Activated T-cell treated with anti-CD3 and anti-CD28 coated beads, Interleukin-2, amount 50 U/mL, for 72 hours (primary cell): ENCODE measurements around the gene TMEM86A. TPM values are rescaled to one million over a fixed set of nuclear protein-coding genes. Genes with fewer than 3 reads are reported as not detected.

Source experiments
- ATAC-seq, 2 donors: fragments of 150-1000 bp; cut with Tn5 transposase; replicated peaks in 1 of 2; 2 replicates each; pipeline ENCODE4 v1.10.0; 2021; ENCODE audit warnings: moderate library complexity in 2 of 2, mild to moderate bottlenecking in 1 of 2
- DNase-seq, 2 donors: peaks; one replicate each; pipeline ENCODE4 v3.0.0; 2021 to 2022; ENCODE audit warnings: mixed read lengths in 1 of 2
- H3K27ac Mint-ChIP-seq: one replicate; pipeline ENCODE4 v1.8.0; 2022; ENCODE audit warnings: mild to moderate bottlenecking, moderate library complexity, mixed read lengths
- H3K27me3 Mint-ChIP-seq: one replicate; pipeline ENCODE4 v1.8.0; 2022; ENCODE audit warnings: low read depth, mixed read lengths
- H3K36me3 Mint-ChIP-seq, 2 donors: one replicate each; pipeline ENCODE4 v1.8.0; 2022; ENCODE audit warnings: mixed read lengths in 2 of 2, mild to moderate bottlenecking in 1 of 2; ENCODE audit not compliant: insufficient read depth in 2 of 2
- H3K4me1 Mint-ChIP-seq: one replicate; pipeline ENCODE4 v1.8.0; 2022; ENCODE audit warnings: low read depth, mixed read lengths
- H3K4me3 Mint-ChIP-seq, 2 donors: one replicate each; pipeline ENCODE4 v1.8.0; 2022; ENCODE audit warnings: mild to moderate bottlenecking in 2 of 2, mixed read lengths in 2 of 2, moderate library complexity in 2 of 2
- H3K9me3 Mint-ChIP-seq, 2 donors: one replicate each; pipeline ENCODE4 v1.8.0; 2022; ENCODE audit warnings: mixed read lengths in 2 of 2
- total RNA-seq, 2 donors: library from RNA; stranded (reverse); gene quantifications; one replicate each; pipeline ENCODE4 v1.2.3, GENCODE V29; 2022

The TMEM86A gene
- total RNA-seq, 2 donors from 2014 or later, result 1.0 to 1.8 TPM

DNA sequence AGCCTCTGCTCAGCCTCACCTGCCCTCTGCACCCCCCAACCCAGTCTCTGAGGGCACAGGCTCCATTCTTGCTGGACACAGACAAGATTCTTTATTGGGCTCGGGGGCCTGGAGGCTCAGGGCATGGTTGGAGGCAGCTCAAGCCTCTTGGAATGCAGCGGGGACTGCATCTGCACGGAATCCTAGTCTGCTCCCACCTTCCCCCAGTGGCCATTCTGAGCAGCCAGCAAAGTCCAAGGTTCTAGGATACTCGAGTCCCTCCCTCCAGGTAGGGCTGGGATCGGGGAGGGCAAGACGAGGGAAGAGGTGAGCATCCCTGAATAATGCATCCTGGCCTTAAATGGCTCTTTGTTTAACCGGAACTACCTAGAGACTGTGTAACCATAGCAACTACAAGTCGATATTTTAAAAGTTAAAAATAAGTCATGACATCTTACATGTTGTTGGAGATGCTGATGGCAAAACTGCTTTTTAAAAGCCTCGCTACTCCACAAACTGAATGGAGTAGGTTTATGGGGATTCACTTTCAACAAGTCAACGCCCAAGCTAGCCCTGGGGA, 38.1 kb downstream of the TMEM86A start:
- no peak overlapping the region for H3K27ac Mint-ChIP-seq
- H3K4me1 Mint-ChIP-seq, result peaks cover 6% of the 10 kb centered on the region
- no peak overlapping the region for H3K4me3 Mint-ChIP-seq
- no peak for DNase-seq
- H3K36me3 Mint-ChIP-seq, result no peaks in the 10 kb centered on the region
- H3K27me3 Mint-ChIP-seq, result peaks cover 8% of the 10 kb centered on the region
- no peak for ATAC-seq
- H3K9me3 Mint-ChIP-seq, result no peaks in the 10 kb centered on the region

DNA sequence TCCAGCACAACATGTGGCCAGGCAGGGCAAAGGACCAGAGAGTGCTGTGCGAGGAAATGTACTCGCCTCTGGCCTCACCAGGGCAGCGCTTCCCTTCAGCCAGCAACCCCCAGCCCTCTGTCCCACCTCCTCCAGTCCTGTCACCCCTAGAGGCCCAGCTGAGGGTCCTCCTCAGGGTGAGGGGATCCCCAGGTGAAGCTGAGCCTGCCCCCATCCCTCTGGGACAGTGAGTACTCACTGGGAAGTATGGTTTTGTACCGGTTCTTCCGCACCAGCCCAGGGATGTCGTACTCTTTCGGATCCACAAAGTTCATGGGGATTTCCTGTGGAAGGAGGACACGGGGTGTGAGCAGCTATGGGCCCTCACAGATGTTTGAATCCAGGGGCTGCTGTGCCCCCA, 39.1 kb downstream of the TMEM86A start:
- DNase-seq (no peak), ATAC-seq (no peak)
- Mint-ChIP-seq H3K4me1 (no peaks in the 10 kb centered on the region), H3K4me3 (no peak overlapping the region), H3K36me3 (no peaks in the 10 kb centered on the region), H3K27ac (no peak overlapping the region), H3K27me3 (peaks cover 8% of the 10 kb centered on the region), H3K9me3 (no peaks in the 10 kb centered on the region)

DNA sequence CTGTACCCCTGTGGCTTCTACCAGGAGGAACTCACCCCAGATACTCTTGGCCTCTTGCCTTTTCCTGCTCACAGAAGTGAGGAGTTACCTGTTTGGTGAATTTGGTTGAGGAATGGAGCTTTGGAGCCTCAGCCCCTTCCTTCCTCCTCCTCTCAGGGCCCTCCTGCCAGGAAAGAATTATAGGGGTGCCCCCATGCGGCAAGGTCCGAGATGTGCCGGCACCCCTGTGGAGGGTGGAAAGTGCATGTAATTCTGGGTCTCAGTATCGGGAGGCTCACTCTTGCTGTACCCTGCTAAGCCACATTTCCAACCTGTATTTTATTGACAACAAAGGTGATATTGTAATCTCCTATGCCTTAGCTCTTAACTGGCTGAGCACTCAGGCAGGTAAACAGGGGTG, 41.1 kb downstream of the TMEM86A start:
- H3K27me3 Mint-ChIP-seq, result peaks cover 8% of the 10 kb centered on the region
- H3K4me3 Mint-ChIP-seq, result no peak overlapping the region
- no peak overlapping the region for H3K27ac Mint-ChIP-seq
- H3K36me3 Mint-ChIP-seq, result no peaks in the 10 kb centered on the region
- DNase-seq (no peak), ATAC-seq (no peak)
- H3K9me3 Mint-ChIP-seq, result no peaks in the 10 kb centered on the region
- H3K4me1 Mint-ChIP-seq, result no peaks in the 10 kb centered on the region

DNA sequence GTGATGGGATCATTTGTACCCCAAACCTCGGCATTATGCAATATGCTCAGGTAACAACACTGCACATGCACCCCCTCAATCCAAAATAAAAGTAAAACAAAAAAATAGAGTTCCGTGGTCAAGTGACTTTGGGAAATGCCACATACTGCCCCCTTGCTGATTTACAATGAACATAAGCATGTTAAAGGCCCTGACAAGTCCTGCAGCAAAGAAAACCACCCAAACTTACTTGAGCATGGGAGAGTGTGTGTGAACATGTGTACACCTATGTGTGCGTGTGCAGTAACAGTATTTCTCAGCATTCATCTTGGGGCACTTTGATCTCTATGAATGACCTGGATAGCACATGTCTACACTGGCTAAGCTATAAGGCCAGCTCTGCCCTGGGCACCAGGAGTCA, 43.2 kb downstream of the TMEM86A start:
- H3K36me3 Mint-ChIP-seq, result no peaks in the 10 kb centered on the region
- no peaks in the 10 kb centered on the region for H3K27me3 Mint-ChIP-seq
- no peak for DNase-seq
- ATAC-seq, result no peak
- H3K4me1 Mint-ChIP-seq, result no peaks in the 10 kb centered on the region
- H3K4me3 Mint-ChIP-seq, result no peak overlapping the region
- no peak overlapping the region for H3K27ac Mint-ChIP-seq
- H3K9me3 Mint-ChIP-seq, result no peaks in the 10 kb centered on the region

- ATAC-seq (no peak), DNase-seq (no peak)
- Mint-ChIP-seq H3K36me3 (no peaks in the 10 kb centered on the region), H3K9me3 (no peaks in the 10 kb centered on the region), H3K4me1 (no peaks in the 10 kb centered on the region), H3K4me3 (no peak overlapping the region), H3K27ac (no peak overlapping the region), H3K27me3 (no peaks in the 10 kb centered on the region)
These were observed 44.8 kb downstream of the TMEM86A start for GRCh38 chr11:18743365-18743764.

GRCh38 chr11:18743900-18744514, 45.4 kb downstream of the TMEM86A start:
- Mint-ChIP-seq H3K4me1 (no peaks in the 10 kb centered on the region), H3K36me3 (no peaks in the 10 kb centered on the region), H3K4me3 (no peak overlapping the region), H3K27me3 (no peaks in the 10 kb centered on the region), H3K9me3 (no peaks in the 10 kb centered on the region), H3K27ac (no peak overlapping the region)
- DNase-seq (no peak), ATAC-seq (no peak)

GRCh38 chr11:18745251-18745650, 46.7 kb downstream of the TMEM86A start:
- H3K4me3 Mint-ChIP-seq, result no peak overlapping the region
- DNase-seq, result no peak
- no peaks in the 10 kb centered on the region for H3K4me1 Mint-ChIP-seq
- H3K27ac Mint-ChIP-seq, result no peak overlapping the region
- no peak for ATAC-seq
- no peaks in the 10 kb centered on the region for H3K9me3 Mint-ChIP-seq
- no peaks in the 10 kb centered on the region for H3K27me3 Mint-ChIP-seq
- H3K36me3 Mint-ChIP-seq, result no peaks in the 10 kb centered on the region

DNA sequence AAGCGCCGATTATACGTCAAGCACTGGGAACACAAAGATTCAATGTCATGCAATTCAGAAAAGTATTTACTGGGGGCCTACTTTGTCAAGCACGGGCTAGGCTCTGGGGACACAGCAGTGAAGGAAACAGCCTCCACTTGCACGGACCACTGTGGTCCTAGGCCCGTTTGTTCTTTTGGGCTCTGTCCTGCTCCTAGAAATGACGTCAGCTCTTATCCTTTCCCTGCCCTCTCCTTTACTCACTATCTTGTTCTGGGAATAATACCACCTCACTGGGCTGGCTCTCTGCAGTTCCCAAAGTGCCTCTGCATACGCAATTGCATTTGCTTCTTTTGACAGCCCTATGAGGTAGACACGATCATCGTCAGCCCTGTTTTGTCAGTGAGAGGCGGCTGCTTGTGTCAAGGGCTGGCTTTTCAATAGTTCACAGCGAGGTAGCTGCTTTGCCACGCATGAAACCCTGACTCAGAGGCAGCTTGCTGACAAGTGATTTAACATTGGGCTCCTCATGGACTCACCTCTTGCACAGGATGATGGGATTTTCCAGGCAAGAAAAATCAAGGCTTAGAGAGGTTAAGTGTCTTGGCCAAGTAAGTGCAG, 50.3 kb downstream of the TMEM86A start:
- DNase-seq, result no peak
- no peak overlapping the region for H3K4me3 Mint-ChIP-seq
- no peak overlapping the region for H3K27ac Mint-ChIP-seq
- no peaks in the 10 kb centered on the region for H3K36me3 Mint-ChIP-seq
- no peaks in the 10 kb centered on the region for H3K4me1 Mint-ChIP-seq
- no peak for ATAC-seq
- H3K27me3 Mint-ChIP-seq, result no peaks in the 10 kb centered on the region
- no peaks in the 10 kb centered on the region for H3K9me3 Mint-ChIP-seq

DNA sequence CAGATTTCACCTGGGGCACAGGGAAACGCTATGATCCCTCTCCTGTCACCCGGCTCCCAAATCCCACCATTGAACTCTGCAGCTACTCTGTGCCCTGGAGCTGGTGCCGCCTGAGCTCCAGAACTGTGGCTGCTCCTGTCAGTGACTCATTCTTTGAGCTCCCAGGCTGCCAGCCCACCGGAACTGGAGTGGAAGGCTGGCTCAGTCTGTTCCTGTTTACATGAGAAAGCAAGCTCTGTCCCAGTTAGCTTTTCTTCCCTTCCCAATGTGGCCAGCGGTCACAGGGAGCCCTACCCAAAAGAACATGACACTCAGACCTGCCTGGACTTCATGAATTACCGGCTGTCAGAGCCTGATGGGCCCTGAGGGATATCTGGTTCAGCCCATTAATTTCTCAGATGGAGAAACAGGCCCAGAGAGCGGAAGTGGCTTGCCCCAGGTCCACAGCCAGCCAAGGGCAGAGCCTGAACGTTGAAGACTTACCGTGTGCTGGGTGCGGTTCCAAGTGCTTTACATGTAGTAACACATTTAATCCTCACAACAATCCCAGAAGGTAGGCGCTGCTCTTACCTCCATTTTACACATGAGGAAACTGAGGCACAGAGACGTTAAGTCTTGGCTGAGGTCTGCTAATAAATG, 51.2 kb downstream of the TMEM86A start:
- DNase-seq (no peak), ATAC-seq (no peak)
- no peaks in the 10 kb centered on the region for H3K36me3 Mint-ChIP-seq
- H3K9me3 Mint-ChIP-seq, result no peaks in the 10 kb centered on the region
- H3K4me3 Mint-ChIP-seq, result no peak overlapping the region
- no peaks in the 10 kb centered on the region for H3K27me3 Mint-ChIP-seq
- no peak overlapping the region for H3K27ac Mint-ChIP-seq
- no peaks in the 10 kb centered on the region for H3K4me1 Mint-ChIP-seq

DNA sequence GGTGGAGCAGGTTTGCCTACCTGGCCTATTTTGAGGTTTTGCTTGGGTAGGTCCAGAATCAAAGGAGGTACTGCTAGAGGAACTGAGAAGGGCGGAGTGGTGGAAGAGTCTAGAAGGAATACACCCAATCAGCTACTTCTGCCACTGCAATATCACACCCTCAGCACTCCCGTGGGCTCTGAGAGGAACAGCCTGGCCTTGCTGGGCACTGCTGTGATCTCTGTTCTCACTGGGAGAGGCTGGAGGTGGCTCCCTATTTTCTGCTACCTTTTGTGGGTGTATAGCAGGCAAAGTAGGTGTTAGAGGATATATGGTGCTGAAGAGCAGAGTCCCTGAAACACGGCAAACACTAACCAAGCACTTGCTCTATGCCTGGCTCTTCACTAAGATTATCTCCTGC, 52.4 kb downstream of the TMEM86A start:
- no peak for ATAC-seq
- H3K4me3 Mint-ChIP-seq, result no peak overlapping the region
- no peaks in the 10 kb centered on the region for H3K4me1 Mint-ChIP-seq
- H3K27ac Mint-ChIP-seq, result no peak overlapping the region
- no peaks in the 10 kb centered on the region for H3K9me3 Mint-ChIP-seq
- no peaks in the 10 kb centered on the region for H3K27me3 Mint-ChIP-seq
- no peaks in the 10 kb centered on the region for H3K36me3 Mint-ChIP-seq
- DNase-seq, result no peak

- Mint-ChIP-seq H3K9me3 (no peaks in the 10 kb centered on the region), H3K27ac (no peak overlapping the region), H3K4me3 (no peak overlapping the region), H3K4me1 (no peaks in the 10 kb centered on the region), H3K36me3 (no peaks in the 10 kb centered on the region), H3K27me3 (no peaks in the 10 kb centered on the region)
- DNase-seq (no peak), ATAC-seq (no peak)
These were observed 53.9 kb downstream of the TMEM86A start for GRCh38 chr11:18752502-18752901.

DNA sequence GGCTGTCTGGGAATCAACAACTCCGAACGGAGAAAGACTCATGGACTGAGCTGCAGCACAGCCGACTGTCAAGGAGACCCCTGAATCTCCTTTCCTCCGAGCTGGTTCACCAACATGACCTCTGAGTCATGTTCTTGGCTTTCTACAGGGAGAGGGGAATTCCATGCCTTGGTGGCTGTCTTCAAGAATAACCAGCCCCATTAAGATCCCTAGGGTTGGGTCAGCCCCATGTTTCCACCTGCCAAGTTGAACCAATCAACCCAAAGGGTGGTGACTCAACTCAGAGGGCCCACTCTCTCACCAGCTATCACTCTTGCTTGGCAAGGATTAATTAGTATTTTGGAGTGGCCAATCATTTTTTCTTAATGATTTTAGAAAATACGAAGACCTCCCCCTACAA, 55.7 kb downstream of the TMEM86A start:
- Mint-ChIP-seq H3K27ac (no peak overlapping the region), H3K27me3 (no peaks in the 10 kb centered on the region), H3K9me3 (no peaks in the 10 kb centered on the region), H3K4me1 (no peaks in the 10 kb centered on the region), H3K36me3 (no peaks in the 10 kb centered on the region), H3K4me3 (no peak overlapping the region)
- DNase-seq, result no peak
- ATAC-seq, result no peak
